OCI-LY3 (cell line): ENCODE data around the gene ICA1.
"Not testable (repeated sequence)": the region's sequence is repeated elsewhere in the genome, so short reads cannot be mapped to it uniquely, and the experiment has no call there.

ENCODE experiments used
- H2AFZ ChIP-seq: fragments of 200-600, 300-600 bp; shearing (Covaris generic); 2 replicates; pipeline ENCODE4 v1.6.0; 2014; ENCODE audit warnings: antibody characterized with exemption, low read depth, low read length
- H3K27ac ChIP-seq: fragments of 200-600, 300-600 bp; sonication (generic); 2 replicates; pipeline ENCODE4 v1.5.1; 2014; ENCODE audit warnings: mild to moderate bottlenecking, low read length, moderate library complexity, mixed read lengths
- H3K27me3 ChIP-seq: fragments of 200-600, 300-600 bp; sonication (generic); 2 replicates; pipeline ENCODE4 v1.6.1; 2014; ENCODE audit warnings: low read depth, low read length, mixed read lengths
- H3K36me3 ChIP-seq: fragments of 200-600, 300-600 bp; sonication (generic); replicated peaks from 2 replicates; pipeline ENCODE3; 2014; ENCODE audit warnings: low read depth, low read length, mixed read lengths
- H3K4me1 ChIP-seq: fragments of 300-600, 200-600 bp; sonication (generic); 2 replicates; pipeline ENCODE4 v1.6.1; 2014; ENCODE audit warnings: low read length, mixed read lengths
- H3K4me2 ChIP-seq: fragments of 200-600, 300-600 bp; sonication (generic); 2 replicates; pipeline ENCODE4 v1.6.1; 2014; ENCODE audit warnings: low read length, mixed read lengths
- H3K4me3 ChIP-seq: fragments of 300-600, 200-600 bp; sonication (generic); 2 replicates; pipeline ENCODE4 v1.5.1; 2014; ENCODE audit warnings: antibody characterized with exemption, mild to moderate bottlenecking, low read length, moderate library complexity
- H3K79me2 ChIP-seq: fragments of 300-600, 200-600 bp; shearing (Covaris generic); 2 replicates; pipeline ENCODE4 v1.6.1; 2014; ENCODE audit warnings: mild to moderate bottlenecking, low read length, mixed read lengths
- H3K9ac ChIP-seq: fragments of 300-600, 200-600 bp; shearing (Covaris generic); 2 replicates; pipeline ENCODE4 v1.6.0; 2014; ENCODE audit warnings: mild to moderate bottlenecking, low read length, moderate library complexity
- H3K9me3 ChIP-seq: fragments of 200-600, 300-600 bp; shearing (Covaris generic); 2 replicates; pipeline ENCODE4 v1.6.1; 2014; ENCODE audit warnings: low read length, mixed read lengths; ENCODE audit not compliant: insufficient read depth
- H4K20me1 ChIP-seq: fragments of 200-600, 300-600 bp; sonication (generic); 2 replicates; pipeline ENCODE4 v1.6.1; 2016; ENCODE audit warnings: low read length, mixed read lengths; ENCODE audit not compliant: insufficient read depth
- CTCF ChIP-seq: fragments of 200-600, 300-600 bp; sonication (generic); IDR thresholded peaks from 2 replicates; pipeline ENCODE4 v1.5.1; 2014; ENCODE audit warnings: antibody characterized with exemption, low read length, low read depth
- EZH2phosphoT487 ChIP-seq: fragments of 200-600 bp; shearing (Covaris generic); IDR thresholded peaks from 2 replicates; pipeline ENCODE4 v1.6.1; 2018; ENCODE audit warnings: antibody characterized with exemption, mixed run types, low read depth

The ICA1 gene

GRCh38 chr7:8303904-8304528 is 42.0 kb upstream of the ICA1 start:
- H3K36me3 ChIP-seq, result no peaks in the 10 kb centered on the region
- H3K27me3 ChIP-seq, result no peaks in the 10 kb centered on the region
- no peak overlapping the region for H3K4me3 ChIP-seq
- no peaks in the 10 kb centered on the region for H3K4me1 ChIP-seq
- H3K9me3 ChIP-seq, result no peaks in the 10 kb centered on the region
- TF ChIP-seq EZH2phosphoT487 (no peak), CTCF (no peak)
- no peaks in the 10 kb centered on the region for H3K79me2 ChIP-seq
- H3K4me2 ChIP-seq, result no peak overlapping the region
- H4K20me1 ChIP-seq, result no peaks in the 10 kb centered on the region
- no peak overlapping the region for H3K27ac ChIP-seq
- H3K9ac ChIP-seq, result no peak overlapping the region
- H2AFZ ChIP-seq, result no peak overlapping the region

DNA sequence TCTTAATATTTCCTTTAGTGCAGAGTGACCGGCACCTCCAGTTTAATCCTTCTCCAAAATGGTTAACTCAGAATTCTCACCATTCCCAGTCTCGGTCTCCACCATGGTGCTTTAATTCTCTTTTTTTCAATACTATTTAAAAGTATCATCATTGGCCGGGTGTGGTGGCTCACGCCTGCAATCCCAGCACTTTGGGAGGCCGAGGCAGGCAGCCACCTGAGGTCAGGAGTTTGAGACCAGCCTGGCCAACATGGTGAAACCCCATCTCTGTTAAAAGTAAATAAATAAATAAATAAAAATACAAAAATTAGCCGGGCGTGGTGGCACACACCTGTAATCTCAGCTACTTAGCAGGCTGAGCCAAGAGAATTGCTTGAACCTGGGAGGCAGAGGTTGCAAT is 35.1 kb upstream of the ICA1 start:
- H4K20me1 ChIP-seq, H3K4me1 ChIP-seq, H3K36me3 ChIP-seq, H3K9me3 ChIP-seq, H2AFZ ChIP-seq, H3K79me2 ChIP-seq, H3K27ac ChIP-seq, H3K9ac ChIP-seq, H3K4me2 ChIP-seq, H3K4me3 ChIP-seq, H3K27me3 ChIP-seq: not testable (repeated sequence)

GRCh38 chr7:8296362-8296659 is 34.3 kb upstream of the ICA1 start:
- no peak overlapping the region for H3K27ac ChIP-seq
- no peak for TF ChIP-seq CTCF
- no peak for TF ChIP-seq EZH2phosphoT487

DNA sequence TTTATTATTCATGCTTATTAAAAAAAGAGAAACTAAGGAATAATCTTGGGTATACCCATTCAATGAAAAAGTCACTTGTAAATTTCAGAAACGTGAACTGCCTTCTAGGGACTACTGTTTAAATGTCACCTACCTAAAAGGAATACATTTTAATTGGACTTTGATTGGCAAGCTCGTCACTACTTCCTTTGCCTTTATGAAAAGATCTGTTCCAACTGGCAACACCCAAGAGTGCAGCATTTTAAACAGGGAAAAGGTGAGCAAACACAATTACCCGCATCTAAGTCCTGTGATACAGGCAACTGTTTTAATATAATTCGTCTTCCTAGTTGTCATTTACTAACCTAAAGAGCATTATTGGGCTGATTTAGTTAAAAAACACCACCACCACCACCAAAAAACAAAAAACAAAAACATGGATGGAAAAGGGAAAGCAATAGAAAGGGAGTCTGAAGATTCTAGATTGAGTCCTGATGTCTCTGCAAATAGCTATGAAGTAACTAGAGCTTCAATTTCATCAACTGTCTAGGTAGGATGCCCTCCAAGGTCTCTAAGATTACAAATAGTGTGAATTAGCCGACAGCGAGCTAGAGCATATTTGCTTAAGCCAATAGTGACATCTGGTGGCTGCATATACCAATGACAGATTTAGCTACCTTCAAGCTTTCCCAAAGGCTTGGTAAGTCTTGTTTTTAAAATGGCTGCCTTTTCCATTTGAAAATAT is 33.8 kb upstream of the ICA1 start:
- Histone ChIP-seq H3K79me2 (no peaks in the 10 kb centered on the region), H3K9me3 (no peaks in the 10 kb centered on the region), H3K4me3 (no peak overlapping the region), H3K9ac (no peak overlapping the region), H3K4me2 (peak overlapping the region; percentile 13), H3K27ac (no peak overlapping the region), H4K20me1 (no peaks in the 10 kb centered on the region), H3K36me3 (no peaks in the 10 kb centered on the region), H3K4me1 (0 out of 2 replicates have a peak, but pooled peaks cover 5% of the 10 kb centered on the region), H2AFZ (peak overlapping the region; percentile 75; the same call in 1 of the 2 replicates), H3K27me3 (no peaks in the 10 kb centered on the region)
- TF ChIP-seq EZH2phosphoT487 (no peak), CTCF (peak; percentile 70)

More at GRCh38 chr7:8296362-8296659, 34.3 kb upstream of the ICA1 start:
- H3K4me2 ChIP-seq, result no peak overlapping the region
- H3K9ac ChIP-seq, result no peak overlapping the region
- H2AFZ ChIP-seq, result 0 out of 2 replicates have a peak overlapping the region, but pooled peaks have one; percentile 59
- no peaks in the 10 kb centered on the region for H3K36me3 ChIP-seq
- H4K20me1 ChIP-seq, result no peaks in the 10 kb centered on the region
- H3K4me3 ChIP-seq, result no peak overlapping the region
- 0 out of 2 replicates have a peak, but pooled peaks cover 5% of the 10 kb centered on the region for H3K4me1 ChIP-seq
- no peaks in the 10 kb centered on the region for H3K79me2 ChIP-seq
- no peaks in the 10 kb centered on the region for H3K27me3 ChIP-seq
- no peaks in the 10 kb centered on the region for H3K9me3 ChIP-seq
